H1 (cell line): ENCODE results near the gene MBTPS1. TPM values are rescaled to one million over a fixed set of nuclear protein-coding genes. Genes with fewer than 3 reads are reported as not detected.

Experiments used
- RXRA ChIP-seq: IDR thresholded peaks from 2 replicates; pipeline ENCODE4 v1.6.1; 2011; ENCODE audit warnings: low read depth, mild to moderate bottlenecking, low read length, moderate library complexity; ENCODE audit not compliant: insufficient read depth
- SIRT6 ChIP-seq: IDR thresholded peaks from one replicate; pipeline ENCODE4 v1.7.1; 2012; ENCODE audit warnings: low read length, inconsistent platforms
- polyA plus RNA-seq, 7 experiments: library from polyadenylated mRNA; depleted of rRNA in 3 of 7; stranded (reverse) in 5 of 7; unstranded in 2 of 7; fragments of >200 nt in 5 of 7; fragments of 200-250 nt in 2 of 7; gene quantifications; 1 replicate in 5 of 7; 2 replicates in 1 of 7; 4 replicates in 1 of 7; pipeline versions ENCODE4 v1.2.1 to v1.2.3, GENCODE V29; 2011 to 2013; ENCODE audit warnings: missing spikeins in 2 of 7, mixed read lengths in 2 of 7
- total RNA-seq: library from RNA; stranded (reverse); fragmentation: NEBNext Ultra II Directional; extraction: Animal tissue kit (Norgen Biotek cat#: 25700); gene quantifications from 2 replicates; pipeline ENCODE4 v1.2.1, GENCODE V29; 2021

The MBTPS1 gene
- total and polyA plus RNA-seq, 2 of the 8 experiments (the other 6 are each of a cell fraction or from before 2014, with no cell fraction given), result 30.6 to 53.3 TPM

- TF ChIP-seq RXRA (no peak), SIRT6 (no peak)
Observed at GRCh38 chr16:84068041-84068440, 48.7 kb downstream of the MBTPS1 start (continued).
